Fibroblast of skin of left quadriceps (primary cell): ENCODE measurements around the gene CABP2.
"Not testable (repeated sequence)": the region's sequence is repeated elsewhere in the genome, so short reads cannot be mapped to it uniquely, and the experiment has no call there.

Experiments used
- DNase-seq, 2 experiments: peaks; one replicate each; pipeline ENCODE4 v3.0.0-alpha.2; 2013; ENCODE audit warnings: low read depth in 2 of 2

CABP2 gene

GRCh38 chr11:67476692-67477091 lies 46.6 kb downstream of the CABP2 start:
- DNase-seq = not testable (repeated sequence)

GRCh38 chr11:67472882-67473281 lies 50.4 kb downstream of the CABP2 start:
- DNase-seq = no peak

GRCh38 chr11:67470337-67471002 lies 52.8 kb downstream of the CABP2 start:
- DNase-seq = no peak

- DNase-seq = no peak
These were observed 53.8 kb downstream of the CABP2 start for GRCh38 chr11:67469508-67469811.
